Osteoblast (primary cell): ENCODE measurements around the gene IMPA2. TPM values are rescaled to one million over a fixed set of nuclear protein-coding genes. Genes with fewer than 3 reads are reported as not detected.

Experiments used
- DNase-seq: peaks from one replicate; pipeline ENCODE4 v3.0.0; 2011; ENCODE audit warnings: low spot score, mixed read lengths; ENCODE audit not compliant: insufficient read length; ENCODE audit errors: missing footprints
- H2AFZ ChIP-seq: 2 replicates; pipeline ENCODE4 v1.6.0; 2011; ENCODE audit warnings: mild to moderate bottlenecking, low read length
- H3K27ac ChIP-seq: 2 replicates; pipeline ENCODE4 v1.5.1; 2011; ENCODE audit warnings: mild to moderate bottlenecking, low read depth, low read length, moderate library complexity
- H3K27me3 ChIP-seq: 2 replicates; pipeline ENCODE4 v1.6.0; 2012; ENCODE audit warnings: mild to moderate bottlenecking, control low read depth, inconsistent platforms, low read length, moderate library complexity; ENCODE audit not compliant: insufficient read depth
- H3K36me3 ChIP-seq: 2 replicates; pipeline ENCODE4 v1.5.1; 2011; ENCODE audit warnings: mild to moderate bottlenecking, low read length, control low read depth, moderate library complexity; ENCODE audit not compliant: insufficient read depth
- H3K4me1 ChIP-seq: 2 replicates; pipeline ENCODE4 v1.5.1; 2011; ENCODE audit warnings: mild to moderate bottlenecking, low read length, control low read depth, moderate library complexity; ENCODE audit not compliant: insufficient read depth
- H3K4me2 ChIP-seq: 2 replicates; pipeline ENCODE4 v1.6.0; 2011; ENCODE audit warnings: mild to moderate bottlenecking, low read length; ENCODE audit not compliant: insufficient read depth
- H3K4me3 ChIP-seq: fragments of 200-600 bp; sonication (generic); 3 replicates; pipeline ENCODE4 v1.5.1; 2012; ENCODE audit warnings: mild to moderate bottlenecking, low read length, inconsistent platforms; ENCODE audit not compliant: insufficient read depth
- H3K79me2 ChIP-seq: 2 replicates; pipeline ENCODE4 v1.6.0; 2012; ENCODE audit warnings: mild to moderate bottlenecking, low read length, control low read depth, inconsistent platforms; ENCODE audit not compliant: insufficient read depth
- H3K9me3 ChIP-seq: 2 replicates; pipeline ENCODE4 v1.5.1; 2011; ENCODE audit warnings: low read depth, low read length, control low read depth
- H4K20me1 ChIP-seq: 2 replicates; pipeline ENCODE4 v1.6.0; 2012; ENCODE audit warnings: mild to moderate bottlenecking, low read length, control low read depth; ENCODE audit not compliant: insufficient read depth
- total RNA-seq: library from RNA; depleted of rRNA; stranded (reverse); fragments of >200 nt; gene quantifications from 2 replicates; pipeline ENCODE4 v1.2.3, GENCODE V29; 2012
- TF ChIP-seq, protein P1 (sequence below): IDR thresholded peaks from 2 replicates; pipeline ENCODE4 v1.5.1; 2011; ENCODE audit warnings: mild to moderate bottlenecking, low read depth, low read length, moderate library complexity; ENCODE audit errors: extremely low read depth

IMPA2 gene
- total RNA-seq, 1 donor, result 11.2 TPM

DNA sequence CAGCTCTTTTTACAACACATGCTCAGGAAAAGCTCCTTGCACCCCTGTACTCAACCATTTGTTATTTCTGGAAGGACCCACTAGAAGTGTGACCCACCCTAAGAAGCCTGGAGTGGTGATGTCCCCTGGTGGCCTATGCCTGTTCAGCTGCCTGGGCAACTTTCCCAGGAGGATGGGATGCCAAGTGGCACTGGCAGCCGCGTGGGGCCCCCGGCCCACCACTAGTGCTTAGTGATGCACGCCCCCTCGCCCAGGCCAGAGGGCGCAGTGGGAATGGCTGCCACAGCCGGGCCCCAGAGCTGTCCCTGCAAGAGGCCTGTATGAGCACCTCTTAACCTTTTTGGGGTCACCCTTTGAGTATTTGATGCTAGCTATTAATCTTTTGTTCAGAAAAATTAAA lies 18.1 kb downstream of the IMPA2 start:
- Histone ChIP-seq H3K4me1 (peaks cover 9% of the 10 kb centered on the region), H3K9me3 (no peaks in the 10 kb centered on the region), H3K36me3 (no peaks in the 10 kb centered on the region), H3K27me3 (no peaks in the 10 kb centered on the region), H2AFZ (no peak overlapping the region), H3K79me2 (no peaks in the 10 kb centered on the region), H3K4me3 (no peak overlapping the region), H3K27ac (no peak overlapping the region), H4K20me1 (no peaks in the 10 kb centered on the region), H3K4me2 (no peak overlapping the region)
- TF ChIP-seq, protein P1, sequence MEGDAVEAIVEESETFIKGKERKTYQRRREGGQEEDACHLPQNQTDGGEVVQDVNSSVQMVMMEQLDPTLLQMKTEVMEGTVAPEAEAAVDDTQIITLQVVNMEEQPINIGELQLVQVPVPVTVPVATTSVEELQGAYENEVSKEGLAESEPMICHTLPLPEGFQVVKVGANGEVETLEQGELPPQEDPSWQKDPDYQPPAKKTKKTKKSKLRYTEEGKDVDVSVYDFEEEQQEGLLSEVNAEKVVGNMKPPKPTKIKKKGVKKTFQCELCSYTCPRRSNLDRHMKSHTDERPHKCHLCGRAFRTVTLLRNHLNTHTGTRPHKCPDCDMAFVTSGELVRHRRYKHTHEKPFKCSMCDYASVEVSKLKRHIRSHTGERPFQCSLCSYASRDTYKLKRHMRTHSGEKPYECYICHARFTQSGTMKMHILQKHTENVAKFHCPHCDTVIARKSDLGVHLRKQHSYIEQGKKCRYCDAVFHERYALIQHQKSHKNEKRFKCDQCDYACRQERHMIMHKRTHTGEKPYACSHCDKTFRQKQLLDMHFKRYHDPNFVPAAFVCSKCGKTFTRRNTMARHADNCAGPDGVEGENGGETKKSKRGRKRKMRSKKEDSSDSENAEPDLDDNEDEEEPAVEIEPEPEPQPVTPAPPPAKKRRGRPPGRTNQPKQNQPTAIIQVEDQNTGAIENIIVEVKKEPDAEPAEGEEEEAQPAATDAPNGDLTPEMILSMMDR, result no peak
- DNase-seq, result no peak

DNA sequence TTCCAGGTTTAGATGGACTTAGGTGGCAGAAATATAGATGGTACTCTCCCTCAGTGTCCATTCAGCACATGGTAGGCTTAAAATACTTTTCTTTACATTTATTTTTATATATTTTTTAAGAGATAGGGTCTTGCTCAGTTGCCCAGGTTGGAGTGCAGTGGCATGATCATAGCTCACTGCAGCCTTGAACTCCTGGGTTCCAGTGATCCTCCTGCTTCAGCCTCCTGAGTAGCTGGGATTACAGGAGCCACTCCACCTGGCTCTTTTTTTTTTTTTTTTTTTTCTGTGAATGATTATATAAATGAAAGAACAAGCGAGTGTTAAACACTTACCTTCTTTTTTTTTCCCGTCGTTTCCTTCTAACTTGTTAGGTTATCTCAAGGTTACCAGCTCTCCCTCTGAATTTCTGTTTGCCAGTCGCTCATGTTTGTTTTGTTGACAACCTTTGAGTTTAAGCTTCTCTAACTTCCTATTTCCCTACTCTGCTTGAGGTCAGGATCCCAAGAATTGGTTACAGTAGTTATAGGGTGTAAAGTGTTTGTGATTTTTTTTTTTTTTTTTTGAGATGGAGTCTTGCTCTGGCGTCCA lies 18.9 kb downstream of the IMPA2 start:
- Histone ChIP-seq H3K4me2 (no peak overlapping the region), H3K4me1 (peaks cover 2% of the 10 kb centered on the region), H3K4me3 (no peak overlapping the region), H3K9me3 (no peaks in the 10 kb centered on the region), H3K79me2 (no peaks in the 10 kb centered on the region), H3K27me3 (no peaks in the 10 kb centered on the region), H2AFZ (no peak overlapping the region), H3K36me3 (no peaks in the 10 kb centered on the region), H3K27ac (no peak overlapping the region), H4K20me1 (no peaks in the 10 kb centered on the region)
- DNase-seq, result no peak
- TF ChIP-seq, protein P1, result no peak

DNA sequence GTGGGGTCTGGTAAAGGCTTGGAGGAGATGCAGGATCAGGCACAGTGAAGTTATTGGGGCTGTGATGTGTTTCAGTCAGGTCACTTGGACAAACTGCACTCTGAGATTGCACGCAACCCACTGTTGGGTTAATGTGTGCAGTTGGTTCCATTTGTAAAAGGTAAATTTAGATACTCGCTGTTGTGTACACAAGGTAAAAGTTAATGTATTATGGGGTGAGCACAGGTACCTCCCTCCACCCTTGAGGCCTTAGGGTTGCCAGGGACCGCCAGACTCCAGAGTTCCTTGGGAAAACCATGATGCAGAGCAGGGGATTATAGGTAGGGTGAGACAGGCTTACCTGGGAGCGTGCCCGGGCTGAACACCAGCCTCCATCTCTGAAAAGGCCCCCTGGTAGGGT lies 20.1 kb downstream of the IMPA2 start:
- Histone ChIP-seq H3K4me1 (peaks cover 8% of the 10 kb centered on the region), H3K27me3 (no peaks in the 10 kb centered on the region), H4K20me1 (no peaks in the 10 kb centered on the region), H3K4me3 (no peak overlapping the region), H3K36me3 (no peaks in the 10 kb centered on the region), H3K4me2 (no peak overlapping the region), H3K79me2 (no peaks in the 10 kb centered on the region), H3K9me3 (no peaks in the 10 kb centered on the region), H2AFZ (no peak overlapping the region), H3K27ac (no peak overlapping the region)
- TF ChIP-seq, protein P1, result no peak
- DNase-seq, result no peak

DNA sequence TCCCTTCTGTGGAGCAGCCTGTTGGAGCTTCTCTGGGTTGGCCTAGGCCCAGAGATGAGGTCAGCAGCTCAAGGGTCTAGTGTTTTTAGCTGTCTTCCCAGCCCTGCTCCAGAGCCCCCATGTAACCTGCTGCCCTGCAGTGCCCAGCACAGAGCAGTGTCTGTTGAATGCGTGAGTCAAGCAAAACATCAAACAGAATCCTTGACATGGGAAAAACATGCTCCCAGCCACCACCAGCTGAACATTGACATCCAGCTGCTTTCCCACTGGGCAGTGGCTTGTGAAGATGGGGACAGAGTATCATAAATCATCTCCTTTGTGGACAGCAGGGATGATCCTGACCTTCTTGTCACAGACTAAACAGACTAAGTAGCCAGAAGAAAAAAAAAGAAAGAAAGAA lies 22.6 kb downstream of the IMPA2 start:
- Histone ChIP-seq H3K4me3 (no peak overlapping the region), H3K4me2 (no peak overlapping the region), H3K27me3 (no peaks in the 10 kb centered on the region), H3K79me2 (no peaks in the 10 kb centered on the region), H3K36me3 (no peaks in the 10 kb centered on the region), H3K9me3 (no peaks in the 10 kb centered on the region), H2AFZ (no peak overlapping the region), H3K4me1 (peaks cover 8% of the 10 kb centered on the region), H4K20me1 (no peaks in the 10 kb centered on the region), H3K27ac (no peak overlapping the region)
- TF ChIP-seq, protein P1, result no peak
- DNase-seq, result no peak
